Measurements from ENCODE around the gene EXOSC10. TPM values are rescaled to one million over a fixed set of nuclear protein-coding genes. Genes with fewer than 3 reads are reported as not detected.
A peak's percentile ranks its signal among the peaks of the same experiment; 100 is the strongest.

Gene EXOSC10
- total and polyA plus RNA-seq, 9 of the 15 experiments (the other 6 are each of a cell fraction or from before 2014, with no cell fraction given), result 23.4 to 150 (median 105) TPM

DNA sequence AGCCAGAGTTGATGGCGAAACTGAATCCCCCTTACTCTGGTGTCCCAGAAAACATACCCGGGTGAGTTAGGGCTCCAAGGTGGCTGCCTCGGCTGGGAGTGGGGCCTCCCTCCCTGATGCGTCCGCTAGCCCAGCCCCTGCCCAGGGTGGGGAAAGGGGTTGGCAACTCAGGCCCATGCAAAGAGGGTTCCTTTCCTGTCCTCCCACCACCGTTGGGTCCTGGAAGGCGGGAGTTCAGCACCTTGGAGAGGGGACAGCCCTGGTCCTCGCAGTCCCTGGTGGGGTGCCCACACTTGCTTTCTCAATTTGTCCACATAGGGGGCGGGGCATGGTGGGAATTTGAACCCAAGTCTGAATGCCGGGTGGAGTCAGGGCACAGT, 45.9 kb downstream of the EXOSC10 start (continued):
- TF ChIP-seq SMAD1 (IDR thresholded peaks at IDR 0.05; ENCODE audit: low read depth, low read length, partially characterized antibody) (no peak), POLR2B (IDR thresholded peaks at IDR 0.05; ENCODE audit: low read depth, partially characterized antibody) (peak; percentile 59), ZC3H11A (IDR thresholded peaks at IDR 0.05; ENCODE audit: low read depth, low read length) (no peak), HBP1 (CRISPR knock-in tag; IDR thresholded peaks at IDR 0.05) (no peak), THRAP3 (IDR thresholded peaks at IDR 0.05; ENCODE audit: borderline replicate concordance) (no peak), SPI1 (IDR thresholded peaks at IDR 0.05; ENCODE audit: borderline replicate concordance, low read depth, low read length) (no peak), CBX8 (IDR thresholded peaks at IDR 0.05; ENCODE audit: borderline replicate concordance, extremely low read depth, low read depth, low read length, poor library complexity, severe bottlenecking) (no peak), BRD9 (IDR thresholded peaks at IDR 0.05; ENCODE audit: low read depth, partially characterized antibody) (no peak), ARHGAP35 (IDR thresholded peaks at IDR 0.05; ENCODE audit: partially characterized antibody) (no peak), NFXL1 (CRISPR knock-in tag; IDR thresholded peaks at IDR 0.05) (no peak), ZNF398 (CRISPR knock-in tag; IDR thresholded peaks at IDR 0.05) (no peak), PRMT5 (CRISPR knock-in tag; IDR thresholded peaks at IDR 0.05) (peak; percentile 58; the same call in 1 of the 2 replicates), RCOR1 (IDR thresholded peaks at IDR 0.05; ENCODE audit: borderline replicate concordance in 1 of 2, low read depth in 2 of 2, low read length in 2 of 2) (peak in 1 of 2 experiments; percentile 58; a peak in 1 of 4 replicates)
- TF ChIP-seq, protein P1, sequence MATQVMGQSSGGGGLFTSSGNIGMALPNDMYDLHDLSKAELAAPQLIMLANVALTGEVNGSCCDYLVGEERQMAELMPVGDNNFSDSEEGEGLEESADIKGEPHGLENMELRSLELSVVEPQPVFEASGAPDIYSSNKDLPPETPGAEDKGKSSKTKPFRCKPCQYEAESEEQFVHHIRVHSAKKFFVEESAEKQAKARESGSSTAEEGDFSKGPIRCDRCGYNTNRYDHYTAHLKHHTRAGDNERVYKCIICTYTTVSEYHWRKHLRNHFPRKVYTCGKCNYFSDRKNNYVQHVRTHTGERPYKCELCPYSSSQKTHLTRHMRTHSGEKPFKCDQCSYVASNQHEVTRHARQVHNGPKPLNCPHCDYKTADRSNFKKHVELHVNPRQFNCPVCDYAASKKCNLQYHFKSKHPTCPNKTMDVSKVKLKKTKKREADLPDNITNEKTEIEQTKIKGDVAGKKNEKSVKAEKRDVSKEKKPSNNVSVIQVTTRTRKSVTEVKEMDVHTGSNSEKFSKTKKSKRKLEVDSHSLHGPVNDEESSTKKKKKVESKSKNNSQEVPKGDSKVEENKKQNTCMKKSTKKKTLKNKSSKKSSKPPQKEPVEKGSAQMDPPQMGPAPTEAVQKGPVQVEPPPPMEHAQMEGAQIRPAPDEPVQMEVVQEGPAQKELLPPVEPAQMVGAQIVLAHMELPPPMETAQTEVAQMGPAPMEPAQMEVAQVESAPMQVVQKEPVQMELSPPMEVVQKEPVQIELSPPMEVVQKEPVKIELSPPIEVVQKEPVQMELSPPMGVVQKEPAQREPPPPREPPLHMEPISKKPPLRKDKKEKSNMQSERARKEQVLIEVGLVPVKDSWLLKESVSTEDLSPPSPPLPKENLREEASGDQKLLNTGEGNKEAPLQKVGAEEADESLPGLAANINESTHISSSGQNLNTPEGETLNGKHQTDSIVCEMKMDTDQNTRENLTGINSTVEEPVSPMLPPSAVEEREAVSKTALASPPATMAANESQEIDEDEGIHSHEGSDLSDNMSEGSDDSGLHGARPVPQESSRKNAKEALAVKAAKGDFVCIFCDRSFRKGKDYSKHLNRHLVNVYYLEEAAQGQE (IDR thresholded peaks at IDR 0.05; ENCODE audit: borderline replicate concordance), result peak; percentile 98
- TF ChIP-seq, protein P1 (CRISPR knock-in tag; IDR thresholded peaks at IDR 0.05; ENCODE audit: low read depth), result peak; percentile 93
- TF ChIP-seq, protein P2, sequence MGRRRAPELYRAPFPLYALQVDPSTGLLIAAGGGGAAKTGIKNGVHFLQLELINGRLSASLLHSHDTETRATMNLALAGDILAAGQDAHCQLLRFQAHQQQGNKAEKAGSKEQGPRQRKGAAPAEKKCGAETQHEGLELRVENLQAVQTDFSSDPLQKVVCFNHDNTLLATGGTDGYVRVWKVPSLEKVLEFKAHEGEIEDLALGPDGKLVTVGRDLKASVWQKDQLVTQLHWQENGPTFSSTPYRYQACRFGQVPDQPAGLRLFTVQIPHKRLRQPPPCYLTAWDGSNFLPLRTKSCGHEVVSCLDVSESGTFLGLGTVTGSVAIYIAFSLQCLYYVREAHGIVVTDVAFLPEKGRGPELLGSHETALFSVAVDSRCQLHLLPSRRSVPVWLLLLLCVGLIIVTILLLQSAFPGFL (CRISPR knock-in tag; IDR thresholded peaks at IDR 0.05), result no peak

Data from K562 (cell line).